Fibroblast of skin of abdomen (primary cell): ENCODE results near the gene FGF18.

ENCODE experiments used
- DNase-seq: peaks from one replicate; pipeline ENCODE4 v3.0.0-alpha.2; 2013

The FGF18 gene

DNA sequence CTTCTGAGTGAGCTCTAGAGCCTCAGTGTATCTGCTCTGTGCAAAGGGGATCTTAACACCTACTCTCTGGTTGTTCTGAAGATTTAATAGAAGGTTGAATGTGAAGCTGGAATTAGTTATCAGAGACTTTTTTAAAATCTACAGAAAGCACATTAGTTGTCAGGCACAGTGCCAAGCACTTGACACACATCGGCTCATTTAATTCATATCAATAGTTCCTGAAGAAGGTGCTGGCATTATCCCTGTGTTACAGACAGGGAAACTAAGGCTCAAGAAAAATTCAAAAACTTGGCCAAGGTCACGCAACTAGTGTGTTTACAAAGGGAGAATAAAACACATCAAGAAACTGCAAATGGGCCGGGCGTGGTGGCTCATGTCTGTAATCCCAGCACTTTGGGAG is 80.2 kb downstream of the FGF18 start:
- no peak for DNase-seq

GRCh38 chr5:171505473-171506043 is 86.1 kb downstream of the FGF18 start:
- no peak for DNase-seq

GRCh38 chr5:171506951-171507350 is 87.5 kb downstream of the FGF18 start:
- no peak for DNase-seq
